Neural crest cell (in vitro differentiated cells): ENCODE results near the gene SBDS. TPM values are rescaled to one million over a fixed set of nuclear protein-coding genes. Genes with fewer than 3 reads are reported as not detected.
A peak's percentile ranks its signal among the peaks of the same experiment; 100 is the strongest.

Source experiments
- DNase-seq: peaks from one replicate; pipeline ENCODE4 v3.0.0; 2021; ENCODE audit warnings: low read depth, mixed read lengths, low spot score
- H3K27ac Mint-ChIP-seq: one replicate; pipeline ENCODE4 v1.8.0; 2021; ENCODE audit warnings: mild to moderate bottlenecking, mixed read lengths; ENCODE audit not compliant: unreplicated experiment
- H3K27me3 Mint-ChIP-seq: 2 replicates; pipeline ENCODE4 v1.8.0; 2021; ENCODE audit warnings: low read depth, mild to moderate bottlenecking, mixed read lengths
- H3K36me3 Mint-ChIP-seq: 2 replicates; pipeline ENCODE4 v1.8.0; 2021; ENCODE audit warnings: low read depth, mild to moderate bottlenecking, mixed read lengths
- H3K4me1 Mint-ChIP-seq: 2 replicates; pipeline ENCODE4 v1.8.0; 2021; ENCODE audit warnings: mixed read lengths
- H3K4me3 Mint-ChIP-seq: one replicate; pipeline ENCODE4 v1.8.0; 2021; ENCODE audit warnings: mild to moderate bottlenecking, mixed read lengths
- H3K9me3 Mint-ChIP-seq: 2 replicates; pipeline ENCODE4 v1.8.0; 2021; ENCODE audit warnings: mixed read lengths
- total RNA-seq: library from RNA; stranded (reverse); gene quantifications from 2 replicates; pipeline ENCODE4 v1.2.1, GENCODE V29; 2021
- TF ChIP-seq, protein P1 (sequence below): fragments of 200-600 bp; sonication (generic); conservative IDR thresholded peaks from 2 replicates; pipeline ENCODE4 v1.5.0; 2021; ENCODE audit warnings: antibody characterized with exemption, mild to moderate bottlenecking

SBDS gene
- total RNA-seq, 1 donor from 2014 or later, result 37.0 TPM

DNA sequence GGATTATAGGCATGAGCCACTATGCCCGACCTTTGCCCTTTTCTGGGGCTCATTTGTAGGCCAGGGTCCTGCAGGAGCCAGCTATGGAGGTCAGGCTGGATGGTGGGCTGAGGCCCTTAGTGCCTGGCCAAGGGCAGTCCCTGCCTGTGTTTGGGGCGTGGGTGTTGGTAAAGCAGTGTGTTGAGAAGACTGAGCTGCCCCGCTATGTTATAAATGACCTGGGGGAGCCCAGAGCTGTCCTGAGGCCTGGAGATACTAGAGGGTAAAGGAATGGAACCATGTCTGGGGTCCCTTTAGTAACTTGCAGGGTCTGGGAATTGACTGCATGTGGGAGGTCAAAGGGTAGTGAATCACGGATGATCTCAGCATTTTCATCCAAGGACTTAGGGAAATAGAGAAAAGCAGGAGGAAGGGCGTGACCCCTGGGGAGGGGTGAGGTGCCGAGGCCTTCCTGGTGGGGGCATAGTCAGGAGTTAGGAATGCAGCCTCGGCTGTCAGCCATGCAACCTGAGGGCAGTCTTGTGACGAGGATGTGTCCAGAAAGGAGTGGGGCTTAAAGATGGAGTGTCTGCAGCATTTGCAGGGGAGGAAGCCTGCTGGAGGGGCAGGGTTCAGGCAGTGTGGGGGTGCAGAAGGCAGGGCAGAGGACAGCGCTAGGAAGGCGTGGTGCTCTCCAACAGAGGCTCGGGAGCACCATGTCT is 42.9 kb downstream of the SBDS start:
- H3K36me3 Mint-ChIP-seq, result peaks cover 9% of the 10 kb centered on the region
- H3K27ac Mint-ChIP-seq, result peak overlapping the region; percentile 30
- H3K4me1 Mint-ChIP-seq, result peaks cover under 1% of the 10 kb centered on the region
- DNase-seq, result no peak
- no peak overlapping the region for H3K4me3 Mint-ChIP-seq
- H3K27me3 Mint-ChIP-seq, result no peaks in the 10 kb centered on the region
- TF ChIP-seq, protein P1, sequence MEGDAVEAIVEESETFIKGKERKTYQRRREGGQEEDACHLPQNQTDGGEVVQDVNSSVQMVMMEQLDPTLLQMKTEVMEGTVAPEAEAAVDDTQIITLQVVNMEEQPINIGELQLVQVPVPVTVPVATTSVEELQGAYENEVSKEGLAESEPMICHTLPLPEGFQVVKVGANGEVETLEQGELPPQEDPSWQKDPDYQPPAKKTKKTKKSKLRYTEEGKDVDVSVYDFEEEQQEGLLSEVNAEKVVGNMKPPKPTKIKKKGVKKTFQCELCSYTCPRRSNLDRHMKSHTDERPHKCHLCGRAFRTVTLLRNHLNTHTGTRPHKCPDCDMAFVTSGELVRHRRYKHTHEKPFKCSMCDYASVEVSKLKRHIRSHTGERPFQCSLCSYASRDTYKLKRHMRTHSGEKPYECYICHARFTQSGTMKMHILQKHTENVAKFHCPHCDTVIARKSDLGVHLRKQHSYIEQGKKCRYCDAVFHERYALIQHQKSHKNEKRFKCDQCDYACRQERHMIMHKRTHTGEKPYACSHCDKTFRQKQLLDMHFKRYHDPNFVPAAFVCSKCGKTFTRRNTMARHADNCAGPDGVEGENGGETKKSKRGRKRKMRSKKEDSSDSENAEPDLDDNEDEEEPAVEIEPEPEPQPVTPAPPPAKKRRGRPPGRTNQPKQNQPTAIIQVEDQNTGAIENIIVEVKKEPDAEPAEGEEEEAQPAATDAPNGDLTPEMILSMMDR, result no peak
- no peaks in the 10 kb centered on the region for H3K9me3 Mint-ChIP-seq

DNA sequence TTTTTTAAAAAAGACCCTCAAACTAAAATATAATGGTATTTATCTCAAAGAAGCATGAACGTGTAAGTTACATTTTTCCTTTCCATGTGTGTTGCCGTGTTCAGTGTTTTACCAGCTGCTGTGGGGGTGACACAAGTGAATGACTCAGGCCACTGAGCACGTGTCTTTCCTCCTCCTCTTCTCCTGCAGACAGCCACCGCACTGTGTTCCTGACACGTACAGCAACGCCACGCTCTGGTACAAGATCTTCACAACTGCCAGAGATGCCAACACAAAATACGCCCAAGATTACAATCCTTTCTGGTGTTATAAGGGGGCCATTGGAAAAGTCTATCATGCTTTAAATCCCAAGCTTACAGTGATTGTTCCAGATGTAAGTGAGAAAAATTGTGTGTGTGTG is 44.6 kb downstream of the SBDS start:
- H3K27me3 Mint-ChIP-seq, result no peaks in the 10 kb centered on the region
- no peak for DNase-seq
- H3K27ac Mint-ChIP-seq, result no peak overlapping the region
- no peak overlapping the region for H3K4me3 Mint-ChIP-seq
- H3K9me3 Mint-ChIP-seq, result no peaks in the 10 kb centered on the region
- TF ChIP-seq, protein P1, result no peak
- H3K4me1 Mint-ChIP-seq, result no peaks in the 10 kb centered on the region
- peaks cover 9% of the 10 kb centered on the region for H3K36me3 Mint-ChIP-seq

DNA sequence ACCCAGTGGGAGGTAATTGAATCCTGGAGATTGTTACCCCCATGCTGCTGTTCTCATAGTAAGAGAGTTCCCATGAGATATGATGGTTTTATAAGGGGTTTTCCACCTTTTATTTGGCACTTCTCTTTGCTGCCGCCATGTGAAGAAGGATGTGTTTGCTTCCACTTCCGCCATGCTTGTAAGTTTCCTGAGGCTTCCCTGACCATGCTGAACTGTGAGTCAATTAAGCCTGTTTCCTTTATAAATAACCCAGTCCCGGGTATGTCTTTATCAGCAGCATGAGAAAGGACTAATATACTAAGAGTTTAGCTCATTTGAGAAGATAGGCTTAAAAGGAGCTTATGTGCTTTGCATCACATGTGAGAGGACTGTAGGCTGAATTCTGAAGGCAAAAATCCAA is 45.1 kb downstream of the SBDS start:
- peaks cover 10% of the 10 kb centered on the region for H3K36me3 Mint-ChIP-seq
- TF ChIP-seq, protein P1, result no peak
- no peaks in the 10 kb centered on the region for H3K4me1 Mint-ChIP-seq
- H3K4me3 Mint-ChIP-seq, result no peak overlapping the region
- H3K27ac Mint-ChIP-seq, result no peak overlapping the region
- no peak for DNase-seq
- no peaks in the 10 kb centered on the region for H3K27me3 Mint-ChIP-seq
- H3K9me3 Mint-ChIP-seq, result no peaks in the 10 kb centered on the region

DNA sequence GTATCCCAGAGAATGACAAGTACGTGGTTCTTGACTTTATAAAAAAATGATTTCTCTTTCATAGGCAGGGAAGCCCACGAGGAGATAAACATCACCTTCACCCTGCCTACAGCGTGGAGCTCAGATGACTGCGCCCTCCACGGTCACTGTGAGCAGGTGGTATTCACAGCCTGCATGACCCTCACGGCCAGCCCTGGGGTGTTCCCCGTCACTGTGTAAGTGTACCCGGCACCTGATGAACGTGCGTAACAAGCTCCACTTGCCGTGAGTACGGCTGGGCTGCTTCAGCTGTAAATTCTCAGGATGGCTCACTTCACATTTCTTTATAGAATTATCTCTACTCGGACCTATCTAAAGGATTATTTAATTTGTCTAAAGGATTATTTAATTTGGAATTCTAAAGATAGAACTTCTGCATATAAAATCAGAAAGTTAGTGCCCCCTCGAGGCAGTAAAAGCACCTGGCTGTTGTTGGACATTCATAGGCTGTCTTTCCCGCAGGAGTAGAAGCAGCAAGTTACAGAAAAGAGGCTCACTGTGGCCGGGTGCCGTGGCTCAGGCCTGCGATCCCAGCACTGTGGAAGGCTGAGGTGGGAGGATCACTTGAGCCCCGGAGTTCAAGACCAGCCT is 46.8 kb downstream of the SBDS start:
- H3K4me1 Mint-ChIP-seq, result no peaks in the 10 kb centered on the region
- peaks cover 14% of the 10 kb centered on the region for H3K36me3 Mint-ChIP-seq
- TF ChIP-seq, protein P1, result no peak
- no peak for DNase-seq
- no peaks in the 10 kb centered on the region for H3K9me3 Mint-ChIP-seq
- no peak overlapping the region for H3K27ac Mint-ChIP-seq
- no peak overlapping the region for H3K4me3 Mint-ChIP-seq
- no peaks in the 10 kb centered on the region for H3K27me3 Mint-ChIP-seq

DNA sequence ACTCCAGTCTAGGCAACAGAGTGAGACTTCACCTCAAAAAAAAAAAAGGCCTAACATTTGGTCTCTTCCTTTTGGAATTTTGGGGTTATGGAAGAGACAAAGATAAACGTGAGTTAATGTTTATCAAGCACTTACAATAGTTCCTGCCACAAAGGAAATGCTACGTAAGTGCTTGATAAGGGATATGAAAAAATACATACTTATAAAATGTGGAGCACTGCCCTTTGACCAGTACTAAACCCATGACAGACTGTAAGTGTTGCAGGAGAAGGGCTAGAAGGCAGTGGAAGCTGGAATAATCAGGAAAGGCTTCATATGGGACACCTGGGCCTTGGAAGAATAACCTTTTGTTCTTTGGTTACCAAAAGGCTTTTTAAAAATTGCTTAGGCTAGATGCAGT is 48.8 kb downstream of the SBDS start:
- Mint-ChIP-seq H3K36me3 (peaks cover 17% of the 10 kb centered on the region), H3K27ac (no peak overlapping the region), H3K9me3 (no peaks in the 10 kb centered on the region)

More for the DNA sequence above, 48.8 kb downstream of the SBDS start:
- no peaks in the 10 kb centered on the region for H3K27me3 Mint-ChIP-seq
- TF ChIP-seq, protein P1, result no peak
- H3K4me3 Mint-ChIP-seq, result no peak overlapping the region
- no peaks in the 10 kb centered on the region for H3K4me1 Mint-ChIP-seq
- no peak for DNase-seq
